ENCODE measurements around the gene MRTFA.
"Not testable (repeated sequence)": the region's sequence is repeated elsewhere in the genome, so short reads cannot be mapped to it uniquely, and the experiment has no call there.

MRTFA gene

GRCh38 chr22:40633036-40633435 is 3.5 kb downstream of the MRTFA start:
- POLR2A ChIA-PET (ENCODE audit: low non-redundant PET), result no interaction called here
- TF ChIP-seq, protein P1, sequence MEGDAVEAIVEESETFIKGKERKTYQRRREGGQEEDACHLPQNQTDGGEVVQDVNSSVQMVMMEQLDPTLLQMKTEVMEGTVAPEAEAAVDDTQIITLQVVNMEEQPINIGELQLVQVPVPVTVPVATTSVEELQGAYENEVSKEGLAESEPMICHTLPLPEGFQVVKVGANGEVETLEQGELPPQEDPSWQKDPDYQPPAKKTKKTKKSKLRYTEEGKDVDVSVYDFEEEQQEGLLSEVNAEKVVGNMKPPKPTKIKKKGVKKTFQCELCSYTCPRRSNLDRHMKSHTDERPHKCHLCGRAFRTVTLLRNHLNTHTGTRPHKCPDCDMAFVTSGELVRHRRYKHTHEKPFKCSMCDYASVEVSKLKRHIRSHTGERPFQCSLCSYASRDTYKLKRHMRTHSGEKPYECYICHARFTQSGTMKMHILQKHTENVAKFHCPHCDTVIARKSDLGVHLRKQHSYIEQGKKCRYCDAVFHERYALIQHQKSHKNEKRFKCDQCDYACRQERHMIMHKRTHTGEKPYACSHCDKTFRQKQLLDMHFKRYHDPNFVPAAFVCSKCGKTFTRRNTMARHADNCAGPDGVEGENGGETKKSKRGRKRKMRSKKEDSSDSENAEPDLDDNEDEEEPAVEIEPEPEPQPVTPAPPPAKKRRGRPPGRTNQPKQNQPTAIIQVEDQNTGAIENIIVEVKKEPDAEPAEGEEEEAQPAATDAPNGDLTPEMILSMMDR (conservative IDR thresholded peaks at IDR 0.05; ENCODE audit: low read depth), result no peak
- no peak for DNase-seq (ENCODE audit: low spot score)
- CTCF ChIA-PET, result interaction anchor here (1.1 kb wide), 1 partner anchor 171 kb away, joined by 6 read pairs; no protein-coding TSS in a partner anchor
- no peak overlapping the region for H3K27ac ChIP-seq

DNA sequence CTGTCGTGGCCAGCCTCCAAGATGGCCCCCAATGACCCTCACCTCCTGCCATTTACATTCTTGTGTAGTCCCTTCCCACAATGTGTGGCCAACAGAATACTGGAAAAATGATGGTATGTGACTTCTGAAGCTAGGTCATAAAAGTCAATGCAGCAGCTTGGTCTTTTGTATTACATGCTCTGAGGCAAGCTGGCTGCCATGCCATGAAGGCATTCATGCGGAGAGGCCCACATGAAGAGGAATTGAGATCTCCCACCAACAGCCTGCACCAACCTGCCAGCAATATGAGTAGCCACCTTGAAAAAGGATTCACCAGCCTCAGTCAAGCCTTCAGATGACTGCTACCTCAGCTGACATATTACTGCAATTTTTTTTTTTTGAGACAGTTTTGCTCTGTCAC is 4.6 kb downstream of the MRTFA start:
- POLR2A ChIA-PET (ENCODE audit: low non-redundant PET), result no interaction called here
- TF ChIP-seq, protein P1 (conservative IDR thresholded peaks at IDR 0.05; ENCODE audit: low read depth), result no peak
- no peak for DNase-seq (ENCODE audit: low spot score)
- H3K27ac ChIP-seq, result peak overlapping the region; percentile 22
- CTCF ChIA-PET, result interaction anchor here (0.6 kb wide), 1 partner anchor 16 kb away, joined by 3 read pairs; no protein-coding TSS in a partner anchor

DNA sequence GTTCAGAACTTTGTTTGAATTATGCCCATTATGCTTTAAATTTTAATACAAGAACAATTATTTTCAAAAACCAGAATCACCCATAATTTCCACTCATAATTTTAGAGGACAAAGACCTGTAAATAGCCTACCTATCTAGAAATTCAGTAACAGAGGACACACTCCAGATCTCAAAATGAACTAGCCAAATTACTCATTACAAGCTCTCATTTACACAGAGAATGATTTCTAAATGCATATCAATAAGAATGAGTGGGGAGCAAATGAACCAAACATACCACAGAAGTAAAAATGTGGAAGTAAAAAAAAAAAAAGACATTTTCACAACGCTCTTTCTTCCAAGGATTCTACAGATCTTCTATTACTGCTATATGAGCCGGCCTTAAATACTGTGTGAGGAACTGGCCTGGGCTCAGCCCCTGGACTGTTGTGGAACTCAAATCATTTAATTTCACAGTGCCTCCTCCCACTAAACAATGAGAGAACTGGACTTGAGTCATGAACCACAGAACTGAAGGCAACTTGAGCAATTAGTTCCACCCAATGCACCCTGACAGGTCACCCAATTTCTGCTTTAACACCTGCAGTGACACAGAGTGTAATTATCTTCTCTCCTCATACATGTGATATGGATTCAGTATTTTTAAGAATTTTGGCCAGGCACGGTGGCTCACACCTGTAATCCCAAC is 8.0 kb downstream of the MRTFA start:
- H3K27ac ChIP-seq, result peak overlapping the region; percentile 77
- no peak for DNase-seq (ENCODE audit: low spot score)
- TF ChIP-seq, protein P1 (conservative IDR thresholded peaks at IDR 0.05; ENCODE audit: low read depth), result no peak
- POLR2A ChIA-PET (ENCODE audit: low non-redundant PET), result no interaction called here
- CTCF ChIA-PET, result no interaction called here

GRCh38 chr22:40627612-40628011 is 8.9 kb downstream of the MRTFA start:
- TF ChIP-seq, protein P1 (conservative IDR thresholded peaks at IDR 0.05; ENCODE audit: low read depth), result no peak
- ChIA-PET POLR2A (ENCODE audit: low non-redundant PET) (no interaction called here), CTCF (interaction anchor here (0.6 kb wide), 1 partner anchor 191 kb away, joined by 4 read pairs; no protein-coding TSS in a partner anchor)
- no peak for DNase-seq (ENCODE audit: low spot score)
- peak overlapping the region; percentile 63 for H3K27ac ChIP-seq

DNA sequence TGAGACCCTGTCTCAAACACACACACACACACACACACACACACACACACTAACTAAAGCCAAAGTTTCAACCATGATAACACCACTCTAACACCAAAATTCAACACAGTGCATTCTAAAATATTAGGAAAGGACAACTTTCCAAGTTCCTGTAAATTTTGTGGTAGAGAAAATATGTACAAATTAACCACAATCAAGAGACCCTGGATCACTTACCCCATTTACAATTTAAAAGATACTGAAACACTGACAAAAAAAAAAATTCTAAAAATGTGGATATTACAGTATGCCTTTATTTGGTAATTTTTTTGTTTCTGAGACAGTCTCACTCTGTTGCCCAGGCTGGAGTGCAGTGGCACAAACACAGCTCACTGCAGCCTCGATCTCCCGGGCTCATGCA is 9.7 kb downstream of the MRTFA start:
- DNase-seq (ENCODE audit: low spot score), result no peak

GRCh38 chr22:40625794-40626193 is 10.7 kb downstream of the MRTFA start:
- POLR2A ChIA-PET (ENCODE audit: low non-redundant PET); CTCF ChIA-PET: not testable (repeated sequence)
- peak overlapping the region; percentile 32 for H3K27ac ChIP-seq

More for the DNA sequence above, 9.7 kb downstream of the MRTFA start:
- CTCF ChIA-PET, result no interaction called here
- peak overlapping the region; percentile 26 for H3K27ac ChIP-seq
- TF ChIP-seq, protein P1 (conservative IDR thresholded peaks at IDR 0.05; ENCODE audit: low read depth), result no peak
- POLR2A ChIA-PET (ENCODE audit: low non-redundant PET), result no interaction called here

DNA sequence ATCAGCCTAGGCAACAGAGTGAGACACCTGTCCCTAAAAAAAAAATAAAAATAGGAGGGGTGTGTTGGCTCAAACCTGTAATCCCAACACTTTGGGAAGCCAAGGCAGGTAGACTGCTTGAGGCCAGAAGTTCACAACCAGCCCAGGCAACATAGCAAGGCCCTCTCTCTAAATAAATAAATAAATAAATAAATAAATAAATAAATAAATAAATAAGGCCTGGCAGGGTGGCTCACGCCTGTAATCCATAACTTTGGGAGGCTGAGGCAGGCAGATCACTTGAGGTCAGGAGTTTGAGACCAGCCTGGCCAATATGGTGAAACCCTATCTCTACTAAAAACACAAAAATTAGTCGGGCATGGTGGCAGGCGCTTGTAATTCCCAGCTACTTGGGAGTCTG is 11.2 kb downstream of the MRTFA start:
- POLR2A ChIA-PET (ENCODE audit: low non-redundant PET); DNase-seq (ENCODE audit: low spot score); CTCF ChIA-PET: not testable (repeated sequence)
- peak overlapping the region; percentile 32; the same call in 1 of the 2 replicates for H3K27ac ChIP-seq

More at GRCh38 chr22:40625794-40626193, 10.7 kb downstream of the MRTFA start:
- not testable (repeated sequence) for DNase-seq (ENCODE audit: low spot score)
